SIG-M5 (cell line): ENCODE data around the gene TRAPPC6A.

Experiments used
- DNase-seq: peaks from one replicate; lab custom pipeline; 2025; lab: John Stamatoyannopoulos, UW

TRAPPC6A gene

DNA sequence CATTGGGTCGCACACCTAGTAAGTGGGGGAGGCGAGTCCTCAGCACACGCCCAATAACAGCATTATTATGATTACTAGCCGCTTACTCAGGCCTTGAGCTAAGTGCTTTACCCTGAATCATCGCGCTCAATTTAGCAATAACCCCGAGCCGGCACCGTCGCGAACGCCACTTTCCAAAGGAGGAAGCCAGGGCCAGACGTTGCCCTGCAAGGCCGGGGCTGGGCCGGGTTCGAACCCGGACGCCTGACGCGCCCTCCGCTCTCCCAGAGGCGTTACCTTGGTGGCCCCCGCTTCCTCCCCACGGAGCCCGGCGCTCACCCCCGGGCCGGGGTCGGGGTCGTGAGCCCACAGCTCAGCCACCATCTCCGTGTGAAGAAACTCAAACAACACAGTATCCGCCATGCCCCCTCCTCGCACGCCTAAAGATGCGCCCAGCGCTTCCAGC, at the start of gene TRAPPC6A:
TSS of gene TRAPPC6A (minus strand) at position 421 of the 445 bp plus-strand sequence. CDS start at position 402, 19 bp downstream.
- no peak for DNase-seq

GRCh38 chr19:45224645-45225044, 46.6 kb upstream of the TRAPPC6A start:
- DNase-seq = no peak

GRCh38 chr19:45223879-45224278, 45.8 kb upstream of the TRAPPC6A start:
- no peak for DNase-seq

GRCh38 chr19:45222724-45223123, 44.7 kb upstream of the TRAPPC6A start:
- DNase-seq = no peak

- no peak for DNase-seq
These were observed 41.1 kb upstream of the TRAPPC6A start for GRCh38 chr19:45218911-45219743.

DNA sequence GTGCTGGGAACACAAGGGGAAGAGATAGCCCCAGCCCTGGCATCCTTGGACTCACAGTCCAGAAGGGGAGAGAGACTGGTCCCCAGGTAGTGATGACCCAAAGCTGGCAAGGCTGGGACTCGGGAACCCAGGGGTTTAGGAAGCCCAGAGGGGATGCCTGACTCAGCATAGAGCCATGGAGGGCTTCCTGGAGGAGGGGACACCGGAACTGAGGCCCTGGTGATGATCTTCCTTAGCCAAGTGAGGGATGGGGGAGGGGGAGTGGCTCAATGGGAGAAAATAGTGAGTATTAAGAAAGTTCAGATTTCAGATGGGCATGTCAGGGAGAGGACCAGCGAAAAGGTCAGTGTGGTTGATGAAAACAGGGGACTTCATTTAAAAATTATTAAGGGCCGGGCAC, 40.4 kb upstream of the TRAPPC6A start:
- no peak for DNase-seq

DNA sequence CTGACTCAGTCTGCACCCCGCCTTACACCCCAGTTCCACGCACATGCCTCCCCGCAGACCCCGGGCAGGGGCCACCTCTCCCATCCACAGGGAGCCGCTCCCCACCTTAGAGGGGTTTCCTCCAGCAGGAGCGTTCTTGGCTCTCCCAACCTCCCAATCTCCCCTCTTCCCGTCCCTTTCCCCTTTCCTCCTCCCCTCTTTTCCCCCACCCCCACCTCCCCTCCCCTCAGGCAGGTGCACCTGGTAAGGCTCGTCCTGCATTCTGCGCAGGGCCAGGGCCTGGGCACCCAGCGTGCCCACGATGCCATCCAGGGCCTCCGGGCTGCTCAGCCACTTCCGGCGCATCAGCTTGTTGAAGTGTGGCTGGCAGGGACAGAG, 39.9 kb upstream of the TRAPPC6A start:
- no peak for DNase-seq

DNA sequence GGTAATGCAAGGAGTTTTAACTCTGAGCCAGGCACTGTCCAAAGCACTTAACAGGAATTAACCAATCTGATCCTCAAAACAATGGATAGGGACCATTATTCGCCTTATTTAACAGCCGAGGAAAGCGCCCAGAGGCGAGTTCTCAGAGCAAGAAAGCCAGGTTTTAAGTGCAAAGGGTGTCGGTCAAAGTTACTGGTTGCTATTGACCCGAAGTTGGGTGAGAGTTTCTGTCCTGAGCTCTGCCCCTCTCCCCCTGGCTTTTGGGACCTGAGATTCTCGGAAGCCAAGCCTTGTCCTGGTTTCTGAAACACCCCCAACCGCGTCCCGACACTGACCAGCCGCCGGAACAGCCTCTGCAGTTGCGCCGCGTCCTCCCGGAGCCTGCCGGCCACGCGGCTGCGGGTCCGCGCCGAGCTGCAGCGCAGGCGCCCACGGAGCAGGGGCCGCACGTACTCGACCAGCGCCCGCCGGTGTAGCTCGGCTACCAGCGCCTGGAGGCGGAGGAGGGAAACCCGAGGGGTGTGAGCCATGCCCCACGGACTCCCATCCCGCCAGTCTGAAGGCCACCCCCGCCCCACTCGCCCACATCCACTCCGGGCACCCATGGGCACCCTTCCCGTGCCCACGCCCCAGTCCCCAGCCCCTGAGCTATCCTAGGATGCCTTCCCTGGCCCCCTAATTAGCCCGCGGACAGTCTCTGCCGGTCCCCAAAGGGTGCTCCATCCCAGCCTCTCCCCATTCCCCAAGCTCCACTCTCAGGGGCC, 39.3 kb upstream of the TRAPPC6A start:
- DNase-seq = no peak

DNA sequence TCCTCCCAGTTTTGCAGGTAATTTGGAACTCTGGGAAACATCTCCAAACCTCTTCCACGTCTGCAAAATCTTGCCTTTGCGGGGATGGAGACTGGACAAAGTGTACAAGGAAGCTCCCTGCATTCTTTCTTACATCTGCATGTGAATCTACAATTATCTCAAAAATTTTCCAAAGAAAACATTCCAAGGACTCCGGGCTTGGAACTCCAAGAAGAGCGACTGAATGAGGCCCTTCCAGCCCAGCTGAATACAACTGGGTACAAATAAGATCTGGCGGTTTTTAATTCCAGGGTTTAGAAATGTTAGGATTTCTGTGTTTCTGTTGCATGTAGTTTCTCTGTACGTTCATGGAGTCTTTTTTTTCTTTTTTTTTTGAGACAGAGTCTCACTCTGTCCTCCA, 38.6 kb upstream of the TRAPPC6A start:
- DNase-seq = no peak

DNA sequence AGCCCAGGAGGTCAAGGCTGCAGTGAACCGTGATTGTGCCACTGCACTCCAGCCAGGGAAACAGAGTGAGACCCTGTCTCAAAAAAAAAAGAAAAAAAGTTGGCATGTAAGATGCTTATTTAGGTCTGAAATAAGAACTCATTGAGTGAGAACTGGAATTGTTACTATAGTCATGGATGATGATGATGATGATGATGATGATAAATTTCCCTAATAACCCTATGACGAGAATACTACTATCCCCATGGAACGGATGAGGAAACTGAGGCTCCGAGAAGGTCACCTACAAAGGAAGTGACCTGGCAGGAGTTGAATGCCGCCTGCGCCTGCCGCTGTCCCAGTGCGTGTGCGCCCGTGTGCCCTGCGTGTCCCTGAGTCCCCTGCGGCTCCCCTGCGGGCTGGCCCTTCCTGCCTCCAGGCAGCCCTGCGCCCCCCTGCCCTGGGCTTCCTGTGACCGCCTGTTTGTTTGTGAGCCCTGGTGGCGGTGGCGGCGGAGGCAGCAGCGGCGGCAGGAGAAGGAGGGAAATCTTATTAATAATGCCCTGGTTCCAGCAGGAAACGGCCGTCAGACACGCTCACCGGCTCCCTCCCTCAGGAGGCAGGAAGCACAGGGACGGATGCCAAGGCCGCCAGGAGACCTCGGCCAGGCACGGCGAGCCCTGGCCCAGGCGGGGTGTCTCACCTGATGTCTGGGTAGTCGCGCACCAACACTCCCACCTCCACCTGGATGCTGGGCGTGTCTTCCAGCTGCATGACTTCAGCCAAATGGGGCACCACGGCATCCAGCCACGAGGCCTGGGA, 37.6 kb upstream of the TRAPPC6A start:
- DNase-seq = no peak

DNA sequence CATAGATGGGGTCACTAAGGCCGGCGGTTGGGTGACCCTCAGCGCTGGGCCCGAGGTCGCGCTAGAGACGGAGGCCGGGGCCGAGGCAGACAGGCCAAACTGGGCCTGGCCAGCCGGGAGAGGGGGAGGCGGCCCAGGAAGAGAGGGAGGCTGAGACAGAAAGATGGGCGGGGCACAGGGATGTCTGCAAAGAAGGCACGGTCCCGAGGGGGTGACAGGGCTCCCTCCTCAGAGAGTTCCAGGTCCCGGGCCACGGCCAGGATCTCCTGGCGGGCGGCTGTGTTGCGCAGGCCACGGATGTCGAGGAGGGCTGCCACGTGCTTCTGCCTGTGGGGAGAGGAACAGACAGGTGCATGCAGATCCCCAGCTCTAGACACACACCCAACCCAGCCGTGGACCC, 35.0 kb upstream of the TRAPPC6A start:
- no peak for DNase-seq

GRCh38 chr19:45211751-45212381, 33.8 kb upstream of the TRAPPC6A start:
- no peak for DNase-seq

DNA sequence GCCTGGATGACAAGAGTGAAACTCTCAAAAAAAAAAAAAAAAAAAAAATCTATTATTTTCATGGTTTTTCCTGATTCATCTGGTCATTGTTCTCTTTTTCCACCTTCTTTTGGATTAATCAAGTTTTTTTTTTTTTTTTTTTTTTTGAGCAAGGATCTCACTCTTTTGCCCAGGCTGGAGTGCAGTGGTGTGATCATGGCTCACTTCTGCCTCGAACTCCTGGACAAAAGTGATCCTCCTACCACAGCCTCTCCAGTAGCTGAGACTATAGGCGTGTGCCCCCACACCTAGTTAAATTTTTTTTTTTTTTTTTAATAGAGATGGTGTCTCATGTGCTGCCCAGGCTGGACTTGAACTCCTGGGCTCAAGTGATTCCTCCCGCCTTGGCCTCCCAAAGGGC, 28.3 kb upstream of the TRAPPC6A start:
- DNase-seq = no peak

- DNase-seq = no peak
These were observed 27.8 kb upstream of the TRAPPC6A start for GRCh38 chr19:45205810-45206209.

GRCh38 chr19:45202637-45203036, 24.6 kb upstream of the TRAPPC6A start:
- no peak for DNase-seq

- no peak for DNase-seq
These were observed 22.5 kb upstream of the TRAPPC6A start for GRCh38 chr19:45200568-45200967.

- DNase-seq = no peak
These were observed 17.7 kb upstream of the TRAPPC6A start for GRCh38 chr19:45195764-45196163.

GRCh38 chr19:45191375-45191774, 13.3 kb upstream of the TRAPPC6A start:
- no peak for DNase-seq

DNA sequence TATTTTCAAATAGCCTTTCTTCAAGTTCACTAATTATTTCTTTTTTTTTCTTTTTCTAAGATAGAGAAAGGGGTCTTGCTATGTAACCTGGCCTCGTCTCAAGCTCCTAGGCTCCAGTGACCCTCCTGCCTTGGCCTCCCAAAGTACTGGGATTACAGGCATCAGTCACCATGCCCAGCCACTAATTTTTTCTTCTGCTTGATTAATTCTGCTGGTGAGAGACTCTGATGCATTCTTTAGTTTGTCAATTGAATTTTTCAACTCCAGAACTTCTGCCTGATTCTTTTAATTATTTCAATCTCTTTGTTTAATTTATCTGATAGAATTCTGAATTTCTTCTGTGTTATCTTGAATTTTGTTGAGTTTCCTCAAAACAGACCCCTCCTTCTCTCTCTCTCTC, 11.9 kb upstream of the TRAPPC6A start:
- DNase-seq = no peak

DNA sequence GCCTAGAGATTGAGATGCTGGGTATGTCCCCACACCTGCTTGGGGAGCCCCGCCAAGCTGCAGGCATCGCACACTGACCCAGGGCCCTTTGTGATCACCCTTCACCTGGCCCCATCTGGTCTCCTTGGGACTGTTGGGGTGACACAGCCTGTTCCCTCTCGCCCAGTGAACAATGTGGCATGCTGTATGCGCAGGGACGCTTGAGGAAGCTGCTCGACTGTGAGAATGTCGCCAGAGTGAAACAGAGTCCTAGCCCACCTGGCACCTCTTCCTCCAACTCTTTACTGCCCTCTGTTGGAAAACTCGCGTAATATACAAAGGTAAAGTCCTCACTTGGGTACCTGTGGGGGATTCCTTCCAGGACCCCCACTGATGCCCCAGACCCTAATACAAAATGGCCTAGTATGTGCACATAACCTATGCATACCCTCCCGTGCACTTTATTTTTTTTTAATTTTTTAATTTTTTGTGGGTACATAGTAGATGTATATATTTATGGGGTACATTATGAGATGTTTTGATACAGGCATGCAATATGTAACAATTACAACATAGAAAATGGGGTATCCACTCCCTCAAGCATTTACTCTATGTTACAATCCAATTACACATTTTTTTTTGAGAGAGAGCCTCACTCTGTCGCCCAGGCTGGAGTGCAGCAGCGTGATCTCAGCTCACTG, 9.5 kb upstream of the TRAPPC6A start:
- DNase-seq = no peak
